GM21367 (cell line): ENCODE measurements around the gene RNPEPL1.
"Not testable (repeated sequence)": the region's sequence is repeated elsewhere in the genome, so short reads cannot be mapped to it uniquely, and the experiment has no call there.

Experiments used
- ATAC-seq: cut with Tn5 transposase; IDR thresholded peaks from one replicate; pipeline ENCODE4 v1.9.1; 2021; ENCODE audit not compliant: unreplicated experiment

RNPEPL1 gene

GRCh38 chr2:240538031-240538780, 30.1 kb upstream of the RNPEPL1 start:
- ATAC-seq: no peak

- not testable (repeated sequence) for ATAC-seq
Measured at GRCh38 chr2:240539101-240539500, 29.2 kb upstream of the RNPEPL1 start.

GRCh38 chr2:240539906-240540305, 28.4 kb upstream of the RNPEPL1 start:
- no peak for ATAC-seq

- no peak for ATAC-seq
Measured at GRCh38 chr2:240551288-240551687, 17.0 kb upstream of the RNPEPL1 start.

- no peak for ATAC-seq
Measured at GRCh38 chr2:240551811-240552210, 16.5 kb upstream of the RNPEPL1 start.

- no peak for ATAC-seq
Measured at GRCh38 chr2:240553956-240554480, 14.3 kb upstream of the RNPEPL1 start.

GRCh38 chr2:240554767-240555493, 13.4 kb upstream of the RNPEPL1 start:
- no peak for ATAC-seq

GRCh38 chr2:240555541-240556250, 12.6 kb upstream of the RNPEPL1 start:
- ATAC-seq: no peak

GRCh38 chr2:240556553-240557100, 11.7 kb upstream of the RNPEPL1 start:
- ATAC-seq: no peak

- no peak for ATAC-seq
Measured at GRCh38 chr2:240557101-240557751, 11.1 kb upstream of the RNPEPL1 start.

- ATAC-seq: no peak
Measured at GRCh38 chr2:240557808-240558207, 10.5 kb upstream of the RNPEPL1 start, which contains the start of gene ANKMY1. TSS of gene ANKMY1 (minus strand) at chr2:240557988. CDS start at chr2:240557335, 653 bp downstream.

GRCh38 chr2:240558236-240558761, 10.0 kb upstream of the RNPEPL1 start:
- ATAC-seq: no peak

- ATAC-seq: no peak
Measured at GRCh38 chr2:240559286-240559685, 9.0 kb upstream of the RNPEPL1 start.

- ATAC-seq: peak; percentile 47
Measured at GRCh38 chr2:240560084-240560479, 8.2 kb upstream of the RNPEPL1 start, which contains the start of gene DUSP28. TSS of gene DUSP28 (plus strand) at chr2:240560357. CDS start at chr2:240560685, 328 bp downstream.

- peak; percentile 56 for ATAC-seq
Measured at GRCh38 chr2:240560480-240561324, 7.6 kb upstream of the RNPEPL1 start.

GRCh38 chr2:240561325-240561971, 6.8 kb upstream of the RNPEPL1 start:
- no peak for ATAC-seq

- ATAC-seq: not testable (repeated sequence)
Measured at GRCh38 chr2:240563231-240563630, 5.1 kb upstream of the RNPEPL1 start.

GRCh38 chr2:240563951-240564560, 4.2 kb upstream of the RNPEPL1 start:
- ATAC-seq: no peak
